HG03280 (cell line): ENCODE data around the gene OR13C4.
"Not testable (repeated sequence)": the region's sequence is repeated elsewhere in the genome, so short reads cannot be mapped to it uniquely, and the experiment has no call there.

Experiments used
- ATAC-seq: cut with Tn5 transposase; IDR thresholded peaks from one replicate; pipeline ENCODE4 v1.9.1; 2021; ENCODE audit warnings: mild to moderate bottlenecking, moderate library complexity; ENCODE audit not compliant: unreplicated experiment

Gene OR13C4

DNA sequence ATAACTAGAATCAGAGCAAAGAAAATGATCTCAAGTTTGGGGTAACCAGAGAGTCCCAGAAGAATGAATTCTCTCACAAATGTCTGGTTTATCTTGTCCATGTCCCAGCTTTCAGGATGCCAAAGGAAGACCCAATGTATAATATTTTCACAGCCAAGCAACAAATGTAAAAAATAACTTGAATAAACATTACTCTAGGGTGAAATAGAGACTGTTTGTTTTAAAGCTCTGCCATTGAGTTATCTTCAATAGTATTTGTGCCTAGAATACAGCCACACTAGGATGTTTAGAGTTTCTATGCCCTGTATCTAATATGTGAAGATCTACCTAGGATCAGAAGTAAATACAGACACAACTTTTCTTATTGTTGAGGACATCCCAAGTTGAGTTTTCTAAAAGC, at the start of gene OR13C4:
OR13C4 (minus strand) TSS at position 101 of the 400 bp plus-strand sequence; CDS start at position 101, 0 bp downstream.
- no peak for ATAC-seq

- no peak for ATAC-seq
These were observed 48.4 kb upstream of the OR13C4 start for GRCh38 chr9:104575456-104575855.

DNA sequence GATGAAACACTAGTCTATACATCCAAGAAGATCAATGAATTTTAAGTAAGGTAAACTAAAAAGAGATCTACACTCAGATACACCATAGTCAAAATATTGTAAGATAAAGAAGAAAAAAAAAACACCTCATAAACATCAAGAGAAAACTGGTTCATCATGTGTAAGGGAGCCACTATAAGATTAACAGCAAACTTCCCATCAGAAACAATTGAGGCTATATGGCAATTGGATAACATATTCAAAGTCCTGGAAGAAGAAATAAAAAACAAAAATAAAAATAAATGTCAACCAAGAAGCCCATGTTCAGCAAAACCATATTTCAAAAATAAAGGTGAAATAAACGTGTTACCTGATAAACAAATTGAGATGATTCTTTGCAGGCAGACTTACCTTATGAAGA, 45.6 kb upstream of the OR13C4 start:
- no peak for ATAC-seq

- ATAC-seq, result no peak
These were observed 41.9 kb upstream of the OR13C4 start, which contains the start of gene OR13C8 for GRCh38 chr9:104568868-104569267. Gene OR13C8 (plus strand): TSS chr9:104569168. CDS start chr9:104569168, 0 bp downstream.

DNA sequence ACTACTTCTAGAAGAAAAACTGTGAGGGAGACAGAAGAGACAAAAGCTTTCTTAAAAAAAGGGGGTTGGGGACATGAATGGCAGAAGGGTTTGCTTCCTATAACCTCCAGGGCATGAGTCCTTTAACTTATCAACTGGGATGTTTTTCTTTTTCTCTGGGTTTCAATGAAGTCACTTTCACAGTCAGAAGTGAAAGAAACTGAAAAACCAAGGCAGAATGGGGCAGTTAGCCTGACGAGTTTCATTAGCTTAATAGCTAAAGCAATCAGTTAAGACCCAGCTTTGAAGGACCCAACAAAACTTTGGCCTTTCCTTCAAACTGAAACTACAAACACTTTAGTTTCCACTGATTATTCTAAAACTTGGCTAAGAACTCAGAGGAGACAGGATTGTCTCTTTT, 37.3 kb upstream of the OR13C4 start:
- no peak for ATAC-seq

DNA sequence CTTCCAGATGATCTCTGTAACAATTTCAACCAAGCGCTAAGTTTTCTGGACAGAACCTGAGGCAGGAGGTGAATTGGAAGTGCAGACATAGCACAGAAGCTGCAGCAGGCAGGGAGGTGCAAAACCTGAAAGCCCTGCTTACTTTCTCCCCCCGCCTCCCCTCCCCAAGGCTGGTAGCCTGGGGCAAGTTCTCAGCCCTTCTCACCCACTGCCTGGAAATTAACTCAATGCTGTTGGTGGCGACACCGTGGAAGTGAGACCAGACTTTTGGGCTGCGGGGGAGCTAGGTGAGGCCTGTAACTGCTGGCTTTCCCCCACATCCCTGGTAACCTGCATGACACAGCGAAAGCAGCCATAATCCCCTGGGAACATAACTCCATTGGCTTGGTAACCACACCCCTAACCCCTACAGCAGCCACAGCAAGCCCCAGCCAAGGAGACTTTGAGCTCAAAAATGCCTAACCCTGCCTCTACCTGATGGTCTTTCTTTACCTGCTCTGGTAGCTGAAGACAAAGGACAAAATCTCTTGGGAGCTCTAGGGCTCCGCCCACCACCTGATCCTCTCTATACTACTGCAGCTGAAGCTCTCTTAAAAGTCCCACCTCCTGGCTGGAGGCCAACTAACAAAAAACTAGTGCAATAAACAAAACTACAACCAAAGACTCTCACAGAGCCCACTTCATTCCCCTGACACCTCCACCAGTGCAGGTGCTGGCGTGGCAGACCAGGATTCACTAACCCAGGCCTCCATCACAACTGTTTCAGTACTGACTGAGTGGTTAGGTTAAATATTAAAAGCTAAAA, 30.0 kb upstream of the OR13C4 start:
- ATAC-seq, result no peak

DNA sequence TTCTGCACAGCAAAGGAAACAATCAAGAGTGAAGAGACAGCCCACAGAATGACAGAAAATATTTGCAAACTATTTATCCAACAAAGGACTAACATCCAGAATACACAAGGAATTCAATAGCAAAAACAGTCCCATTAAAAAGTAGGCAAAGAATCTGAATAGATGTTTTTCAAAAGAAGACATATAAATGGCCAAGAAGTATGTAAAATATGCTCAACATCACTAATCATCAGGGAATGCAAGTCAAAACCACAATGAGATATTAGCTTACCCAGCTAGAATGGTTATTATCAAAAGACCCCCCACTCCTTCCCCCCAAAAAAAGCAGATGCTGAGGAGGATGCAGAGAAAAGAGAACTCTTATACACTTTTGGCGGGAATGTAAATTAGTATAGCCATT, 28.5 kb upstream of the OR13C4 start:
- ATAC-seq, result no peak

- ATAC-seq, result no peak
These were observed 26.3 kb upstream of the OR13C4 start for GRCh38 chr9:104553261-104553660.

DNA sequence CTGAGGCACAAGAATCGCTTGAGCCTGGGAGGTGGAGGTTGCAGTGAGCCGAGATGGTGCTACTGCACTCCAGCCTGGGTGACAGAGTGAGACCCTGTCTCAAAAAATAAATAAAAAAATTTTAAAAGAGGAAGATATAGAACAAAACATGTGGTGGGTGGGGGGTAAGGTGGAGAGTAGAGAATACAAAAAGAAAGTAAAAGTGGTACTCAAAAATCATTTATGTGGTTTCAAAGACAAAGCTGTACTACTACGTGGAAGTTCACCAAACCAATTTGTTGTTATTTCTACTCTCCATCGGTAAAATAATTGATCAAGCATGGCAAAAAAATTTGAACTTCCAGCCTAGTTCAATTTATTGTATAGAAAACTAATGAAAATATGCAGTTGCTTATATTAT, 17.6 kb upstream of the OR13C4 start:
- no peak for ATAC-seq

DNA sequence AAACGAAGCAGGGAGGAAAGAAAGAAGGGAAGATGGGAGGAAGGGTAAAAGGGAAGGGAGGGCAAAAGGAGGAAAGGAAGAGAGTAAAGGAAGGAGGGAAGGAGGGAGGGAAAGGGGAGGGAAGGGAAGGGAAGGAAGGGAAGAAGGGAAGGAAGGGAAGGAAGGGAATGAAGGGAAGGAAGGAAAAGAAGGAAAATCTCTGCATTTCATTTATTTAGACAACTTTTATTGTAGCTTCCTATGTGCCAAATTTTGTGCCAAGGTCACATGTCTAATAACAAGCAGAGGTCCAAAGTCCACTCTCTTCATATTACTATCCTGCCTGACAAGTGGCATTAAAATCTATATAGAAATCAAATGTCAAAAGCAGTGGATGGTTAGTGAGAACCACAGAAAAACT, 12.3 kb upstream of the OR13C4 start:
- ATAC-seq, result no peak

- ATAC-seq, result no peak
These were observed 9.7 kb upstream of the OR13C4 start, which contains the start of gene OR13C3 for GRCh38 chr9:104536756-104537155. Gene OR13C3 (minus strand): TSS chr9:104536856. CDS start chr9:104536723, 133 bp downstream.

- not testable (repeated sequence) for ATAC-seq
These were observed 6.8 kb downstream of the OR13C4 start for GRCh38 chr9:104520241-104520640.

DNA sequence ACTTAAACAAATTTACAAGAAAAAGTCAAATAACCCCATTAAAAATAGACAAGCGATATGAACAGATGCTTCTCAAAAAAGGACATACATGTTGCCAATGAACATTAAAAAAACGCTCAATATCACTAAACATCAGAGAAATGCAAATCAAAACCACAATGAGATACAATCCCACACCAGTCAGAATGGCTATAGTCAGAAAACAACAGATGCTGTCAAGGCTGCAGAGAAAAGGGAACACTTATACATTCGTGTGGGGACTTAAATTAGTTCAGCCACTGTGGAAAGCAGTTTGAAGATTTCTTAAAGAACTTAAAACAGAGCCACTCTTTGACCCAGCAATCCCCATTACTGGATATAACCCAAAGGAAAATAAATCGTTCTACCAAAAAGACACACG, 12.1 kb downstream of the OR13C4 start:
- ATAC-seq, result no peak

DNA sequence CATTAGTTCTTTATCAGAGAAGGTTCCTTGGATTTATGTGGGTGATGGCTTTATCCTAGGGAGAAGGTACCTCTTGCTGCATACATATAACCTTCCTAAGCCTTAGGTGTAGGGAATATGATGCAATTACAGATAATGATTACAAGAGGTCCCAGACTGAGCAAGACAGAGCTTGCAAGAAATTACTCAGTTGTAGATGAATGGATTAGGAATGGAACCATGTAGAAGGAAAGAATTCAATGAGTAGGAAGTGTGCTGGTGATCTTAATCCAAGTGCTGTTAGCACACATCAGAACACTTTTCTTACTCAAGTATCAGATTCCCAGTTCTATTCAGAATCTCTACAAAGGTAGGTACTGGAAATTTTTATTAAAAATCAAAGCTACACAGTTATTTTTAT, 20.4 kb downstream of the OR13C4 start:
- ATAC-seq, result no peak

DNA sequence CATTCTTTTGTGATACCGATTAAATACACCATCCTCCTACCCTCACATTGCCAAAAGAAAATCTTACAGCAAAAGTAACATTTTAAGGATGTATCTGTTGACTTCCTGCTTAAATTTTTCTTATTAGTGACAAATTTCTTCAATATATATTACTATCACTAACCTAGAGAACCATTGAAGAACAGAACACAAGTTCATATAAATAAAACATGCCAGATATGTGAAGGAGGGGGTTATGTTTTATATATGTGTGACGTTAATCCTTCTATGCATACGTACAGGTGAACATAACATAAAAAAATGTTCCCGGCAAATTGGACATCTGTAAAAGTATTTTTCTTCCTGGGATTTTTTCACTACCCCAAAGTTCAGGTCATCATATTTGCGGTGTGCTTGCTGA, 23.0 kb downstream of the OR13C4 start, which contains the start of gene OR13F1:
OR13F1 (plus strand) TSS at position 301 of the 400 bp plus-strand sequence; CDS start at position 301, 0 bp downstream.
- ATAC-seq, result no peak

- ATAC-seq, result no peak
These were observed 23.6 kb downstream of the OR13C4 start for GRCh38 chr9:104503440-104503839.

DNA sequence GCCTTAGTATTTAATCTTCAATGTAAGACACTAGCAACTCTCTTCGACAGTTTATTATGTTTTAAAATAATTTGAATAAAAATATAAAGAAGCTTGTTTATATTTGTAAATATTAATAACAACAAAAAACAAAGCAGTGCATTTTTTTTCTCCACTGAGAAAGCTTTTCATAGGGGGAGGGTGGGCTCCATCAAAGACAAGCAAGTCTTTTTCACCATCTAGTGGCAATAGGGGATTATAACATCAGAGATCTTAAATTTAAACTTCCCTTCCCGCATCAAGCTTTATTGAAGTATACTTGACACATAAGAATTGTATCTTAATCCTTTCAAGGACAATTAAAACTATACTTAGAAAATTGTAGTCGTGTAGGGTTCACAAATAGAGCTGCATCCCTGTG, 32.2 kb downstream of the OR13C4 start:
- no peak for ATAC-seq

GRCh38 chr9:104485014-104485413, 42.0 kb downstream of the OR13C4 start:
- ATAC-seq, result no peak

GRCh38 chr9:104482921-104483570, 44.0 kb downstream of the OR13C4 start:
- ATAC-seq, result no peak
